BJ (cell line): ENCODE measurements around the gene PPM1G. TPM values are rescaled to one million over a fixed set of nuclear protein-coding genes. Genes with fewer than 3 reads are reported as not detected.

Source experiments
- CTCF ChIA-PET: fragments of 350-600 bp; formaldehyde crosslinking; extraction: SDS; loops from one replicate; lab custom pipeline; 2021; ENCODE audit warnings: antibody characterized with exemption, inconsistent platforms; lab: Yijun Ruan, JAX
- POLR2A ChIA-PET: fragments of 300-600 bp; sonication (Branson Sonifier 250); formaldehyde crosslinking; extraction: SDS; loops from one replicate; lab custom pipeline; 2021; ENCODE audit warnings: antibody characterized with exemption; lab: Charles Lee
- DNase-seq: peaks from one replicate; pipeline ENCODE4 v3.0.0-alpha.2; 2011; ENCODE audit warnings: low read depth
- H3K27me3 ChIP-seq: 2 replicates; pipeline ENCODE4 v1.6.0; 2011; ENCODE audit warnings: low read length; ENCODE audit not compliant: control insufficient read depth, insufficient read depth
- H3K36me3 ChIP-seq: 2 replicates; pipeline ENCODE4 v1.5.1; 2011; ENCODE audit warnings: low read length; ENCODE audit not compliant: control insufficient read depth, insufficient read depth
- H3K4me3 ChIP-seq: 2 replicates; pipeline ENCODE4 v1.5.1; 2011; ENCODE audit warnings: low read depth, mild to moderate bottlenecking, control low read depth, low read length
- polyA plus RNA-seq: library from polyadenylated mRNA; depleted of rRNA; stranded (reverse); fragments of >200 nt; gene quantifications from 2 replicates; pipeline ENCODE4 v1.2.3, GENCODE V29; 2011
- TF ChIP-seq, protein P1 (sequence below): IDR thresholded peaks from 2 replicates; pipeline ENCODE4 v1.5.1; 2011; ENCODE audit warnings: low read depth, mild to moderate bottlenecking, control low read depth, inconsistent platforms, low read length, moderate library complexity; ENCODE audit not compliant: insufficient read depth

The PPM1G gene
- polyA plus RNA-seq, 1 experiment: 48.3 TPM

- peaks cover 44% of the 10 kb centered on the region for H3K36me3 ChIP-seq
- POLR2A ChIA-PET: interaction anchor here (0.7 kb wide), 1 partner anchor 249 kb away, joined by 3 read pairs; no protein-coding TSS in a partner anchor
These were observed 30.0 kb downstream of the PPM1G start for GRCh38 chr2:27379383-27379835.

GRCh38 chr2:27378809-27379290 is 30.5 kb downstream of the PPM1G start:
- POLR2A ChIA-PET: no interaction called here
- no peak overlapping the region for H3K4me3 ChIP-seq
- CTCF ChIA-PET: interaction anchor here (1.2 kb wide), 1 partner anchor 9 kb away, joined by 4 read pairs; no protein-coding TSS in a partner anchor
- H3K36me3 ChIP-seq: peaks cover 46% of the 10 kb centered on the region
- TF ChIP-seq, protein P1, sequence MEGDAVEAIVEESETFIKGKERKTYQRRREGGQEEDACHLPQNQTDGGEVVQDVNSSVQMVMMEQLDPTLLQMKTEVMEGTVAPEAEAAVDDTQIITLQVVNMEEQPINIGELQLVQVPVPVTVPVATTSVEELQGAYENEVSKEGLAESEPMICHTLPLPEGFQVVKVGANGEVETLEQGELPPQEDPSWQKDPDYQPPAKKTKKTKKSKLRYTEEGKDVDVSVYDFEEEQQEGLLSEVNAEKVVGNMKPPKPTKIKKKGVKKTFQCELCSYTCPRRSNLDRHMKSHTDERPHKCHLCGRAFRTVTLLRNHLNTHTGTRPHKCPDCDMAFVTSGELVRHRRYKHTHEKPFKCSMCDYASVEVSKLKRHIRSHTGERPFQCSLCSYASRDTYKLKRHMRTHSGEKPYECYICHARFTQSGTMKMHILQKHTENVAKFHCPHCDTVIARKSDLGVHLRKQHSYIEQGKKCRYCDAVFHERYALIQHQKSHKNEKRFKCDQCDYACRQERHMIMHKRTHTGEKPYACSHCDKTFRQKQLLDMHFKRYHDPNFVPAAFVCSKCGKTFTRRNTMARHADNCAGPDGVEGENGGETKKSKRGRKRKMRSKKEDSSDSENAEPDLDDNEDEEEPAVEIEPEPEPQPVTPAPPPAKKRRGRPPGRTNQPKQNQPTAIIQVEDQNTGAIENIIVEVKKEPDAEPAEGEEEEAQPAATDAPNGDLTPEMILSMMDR: no peak
- H3K27me3 ChIP-seq: no peaks in the 10 kb centered on the region
- DNase-seq: no peak

More at GRCh38 chr2:27379383-27379835, 30.0 kb downstream of the PPM1G start:
- DNase-seq: no peak
- Histone ChIP-seq H3K4me3 (peak overlapping the region; percentile 89), H3K27me3 (no peaks in the 10 kb centered on the region)
- TF ChIP-seq, protein P1: no peak
- CTCF ChIA-PET: interaction anchor here (1.2 kb wide), 2 partner anchors 10 to 28 kb away, joined by 3 to 4 read pairs; no protein-coding TSS in a partner anchor

- Histone ChIP-seq H3K27me3 (no peaks in the 10 kb centered on the region), H3K4me3 (no peak overlapping the region), H3K36me3 (peaks cover 46% of the 10 kb centered on the region)
- POLR2A ChIA-PET: interaction anchor here (0.6 kb wide), 1 partner anchor 1656 kb away, joined by 3 read pairs; no protein-coding TSS in a partner anchor
- CTCF ChIA-PET: interaction anchor here (1.1 kb wide), 1 partner anchor 50 kb away, joined by 3 read pairs; the partner anchor contains the start of gene NRBP1
- DNase-seq: no peak
- TF ChIP-seq, protein P1: peak; percentile 33
These were observed 31.1 kb downstream of the PPM1G start for GRCh38 chr2:27378096-27378808.

DNA sequence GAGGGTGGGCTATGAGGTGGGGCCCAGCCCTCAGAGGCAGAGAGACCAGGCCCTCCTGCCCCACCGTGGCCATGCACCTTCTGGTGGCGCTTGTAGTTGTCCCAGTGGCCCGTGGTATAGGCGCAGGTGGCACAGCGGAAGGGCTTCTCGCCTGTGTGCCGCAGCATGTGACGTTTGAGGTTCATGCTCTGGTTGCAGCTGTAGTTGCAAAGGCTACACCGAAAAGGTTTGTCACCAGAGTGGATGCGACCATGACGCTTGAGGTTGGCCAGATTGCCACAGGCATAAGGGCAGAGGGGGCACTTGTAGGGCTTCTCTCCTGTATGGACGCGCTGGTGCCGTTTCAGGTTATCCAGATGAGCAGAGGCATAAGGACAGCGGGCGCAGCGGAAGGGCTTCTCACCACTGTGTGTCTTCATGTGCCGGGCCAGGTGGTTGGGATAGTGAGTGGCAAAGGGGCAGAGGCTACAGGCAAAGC is 31.7 kb downstream of the PPM1G start:
- TF ChIP-seq, protein P1: no peak
- Histone ChIP-seq H3K36me3 (peaks cover 48% of the 10 kb centered on the region), H3K27me3 (no peaks in the 10 kb centered on the region), H3K4me3 (no peak overlapping the region)
- POLR2A ChIA-PET: interaction anchor here (0.6 kb wide), 1 partner anchor 1656 kb away, joined by 3 read pairs; no protein-coding TSS in a partner anchor
- CTCF ChIA-PET: interaction anchor here (1.1 kb wide), 1 partner anchor 51 kb away, joined by 3 read pairs; the partner anchor contains the start of gene NRBP1
- no peak for DNase-seq
